GM12878 (cell line): ENCODE results near the gene CTSE. TPM values are rescaled to one million over a fixed set of nuclear protein-coding genes. Genes with fewer than 3 reads are reported as not detected.

ENCODE experiments used
- ASH2L ChIP-seq: fragments of 300-600, 200-600 bp; sonication (generic); IDR thresholded peaks from 2 replicates; pipeline ENCODE4 v1.6.1; 2017; ENCODE audit warnings: low read depth, mild to moderate bottlenecking, borderline replicate concordance
- ATF2 ChIP-seq: IDR thresholded peaks from 2 replicates; pipeline ENCODE4 v1.6.1; 2012; ENCODE audit warnings: low read length, inconsistent platforms
- ATF7 ChIP-seq: fragments of 450-650 bp; IDR thresholded peaks from 2 replicates; pipeline ENCODE4 v1.6.1; 2016; ENCODE audit warnings: low read depth, mild to moderate bottlenecking
- BHLHE40 ChIP-seq, 2 experiments: fragments of 450-650 bp in 1 of 2; IDR thresholded peaks; 2 replicates each; pipeline ENCODE4 v1.6.1; 2011 to 2017; ENCODE audit warnings: low read depth in 2 of 2, borderline replicate concordance in 1 of 2, improper control_type of control experiment in 1 of 2, low read length in 1 of 2, mild to moderate bottlenecking in 1 of 2
- BMI1 ChIP-seq: fragments of 450-650 bp; IDR thresholded peaks from 2 replicates; pipeline ENCODE4 v1.6.1; 2016; ENCODE audit warnings: mild to moderate bottlenecking, moderate library complexity, borderline replicate concordance
- DPF2 ChIP-seq: fragments of 450-650 bp; IDR thresholded peaks from 2 replicates; pipeline ENCODE4 v1.6.1; 2017; ENCODE audit warnings: mild to moderate bottlenecking
- ETV6 ChIP-seq, 2 experiments: fragments of 450-650 bp in 1 of 2; IDR thresholded peaks in 1 of 2; conservative IDR thresholded peaks in 1 of 2; 2 replicates each; pipeline ENCODE4 v1.6.1; 2014; ENCODE audit warnings: antibody characterized with exemption in 1 of 2, borderline replicate concordance in 1 of 2, low read depth in 1 of 2, mild to moderate bottlenecking in 1 of 2, moderate library complexity in 1 of 2
- FOXM1 ChIP-seq: IDR thresholded peaks from 2 replicates; pipeline ENCODE4 v1.6.1; 2012; ENCODE audit warnings: low read depth, mild to moderate bottlenecking, inconsistent platforms, low read length, moderate library complexity
- GATAD2B ChIP-seq: fragments of 450-650 bp; conservative IDR thresholded peaks from 2 replicates; pipeline ENCODE4 v1.6.1; 2017; ENCODE audit warnings: low read depth, mild to moderate bottlenecking, moderate library complexity
- HDGF ChIP-seq: fragments of 450-650 bp; IDR thresholded peaks from 2 replicates; pipeline ENCODE4 v1.6.1; 2016; ENCODE audit warnings: antibody characterized with exemption
- IKZF2 ChIP-seq, 2 experiments: fragments of 450-650 bp; IDR thresholded peaks; 2 replicates each; pipeline ENCODE4 v1.6.1; 2017; ENCODE audit warnings: mild to moderate bottlenecking in 2 of 2, moderate library complexity in 2 of 2
- IRF3 ChIP-seq: fragments of 450-650 bp; IDR thresholded peaks from 2 replicates; pipeline ENCODE4 v1.6.1; 2014; ENCODE audit warnings: mild to moderate bottlenecking
- MLLT1 ChIP-seq: fragments of 450-650 bp; IDR thresholded peaks from 2 replicates; pipeline ENCODE4 v1.6.1; 2016; ENCODE audit warnings: mild to moderate bottlenecking
- PAX5 ChIP-seq: IDR thresholded peaks from 2 replicates; pipeline ENCODE4 v1.6.1; 2011; ENCODE audit warnings: low read depth, low read length, borderline replicate concordance
- PKNOX1 ChIP-seq: fragments of 450-650 bp; IDR thresholded peaks from 2 replicates; pipeline ENCODE4 v1.6.1; 2016; ENCODE audit warnings: mild to moderate bottlenecking
- POLR2A ChIP-seq: IDR thresholded peaks from 2 replicates; pipeline ENCODE4 v1.6.1; 2011; ENCODE audit warnings: low read depth, mild to moderate bottlenecking, low read length
- RUNX3 ChIP-seq: IDR thresholded peaks from 2 replicates; pipeline ENCODE4 v1.6.1; 2012; ENCODE audit warnings: low read length, inconsistent platforms
- SMARCA5 ChIP-seq: fragments of 450-650 bp; IDR thresholded peaks from 2 replicates; pipeline ENCODE4 v1.6.1; 2017; ENCODE audit warnings: mild to moderate bottlenecking
- YY1 ChIP-seq: IDR thresholded peaks from 2 replicates; pipeline ENCODE4 v1.6.1; 2011; ENCODE audit warnings: low read depth, mild to moderate bottlenecking, low read length
- ZNF207 ChIP-seq: fragments of 450-650 bp; IDR thresholded peaks from 2 replicates; pipeline ENCODE4 v1.6.1; 2014; ENCODE audit warnings: antibody characterized with exemption, mild to moderate bottlenecking, borderline replicate concordance
- polyA plus RNA-seq, 11 experiments: library from polyadenylated mRNA; depleted of rRNA in 4 of 11; unstranded in 6 of 11; stranded (reverse) in 5 of 11; fragments of >200 nt; fragmentation: Nextera tagmentation in 4 of 11; fragmentation: Illumina TruSeq in 1 of 11; extraction: Ambion mirVana in 4 of 11; extraction: Trizol in 1 of 11; gene quantifications; 1 replicate in 1 of 11; 2 replicates in 10 of 11; pipeline versions ENCODE4 v1.2.1 to v1.2.3, GENCODE V29; 2011 to 2016; ENCODE audit warnings: inconsistent platforms in 2 of 11, missing spikeins in 2 of 11, low read depth in 1 of 11
- total RNA-seq, 4 experiments: library from RNA; depleted of rRNA in 3 of 4; stranded (reverse); fragments of >200 nt in 3 of 4; fragmentation: Illumina TruSeq in 1 of 4; extraction: Trizol in 1 of 4; gene quantifications; 2 replicates each; pipeline versions ENCODE4 v1.2.1 to v1.2.3, GENCODE V29; 2013 to 2021

The CTSE gene
- total and polyA plus RNA-seq, 10 of the 15 experiments (the other 5 are each of a cell fraction or from before 2014, with no cell fraction given) = 0.26 TPM; not detected in 9

- TF ChIP-seq ETV6 (conservative IDR thresholded peaks at IDR 0.05 in 1 of 2, IDR thresholded peaks at IDR 0.05 in 1 of 2; ENCODE audit: borderline replicate concordance in 1 of 2, low read depth in 1 of 2) (peak in 1 of 2 experiments; percentile 51; a peak in 2 of 4 replicates), BHLHE40 (IDR thresholded peaks at IDR 0.05; ENCODE audit: borderline replicate concordance in 1 of 2, low read depth in 2 of 2, low read length in 1 of 2) (peak in 1 of 2 experiments; percentile 27; a peak in 1 of 4 replicates), PAX5 (peak; percentile 69; the same call in 1 of the 2 replicates), ATF2 (peak; percentile 45; the same call in 1 of the 2 replicates), SMARCA5 (peak; percentile 59), POLR2A (peak; percentile 24; the same call in 1 of the 2 replicates), GATAD2B (peak; percentile 38; the same call in 1 of the 2 replicates), RUNX3 (peak; percentile 76), IKZF2 (IDR thresholded peaks at IDR 0.05) (peak; percentile 87 to 91), FOXM1 (0 out of 2 replicates have a peak, but pooled peaks have one; percentile 7), ZNF207 (peak; percentile 83), BMI1 (peak; percentile 4; the same call in 1 of the 2 replicates), ASH2L (0 out of 2 replicates have a peak, but pooled peaks have one; percentile 32), YY1 (0 out of 2 replicates have a peak, but pooled peaks have one; percentile 9), HDGF (peak; percentile 99), PKNOX1 (peak; percentile 72), DPF2 (peak; percentile 88), IRF3 (peak; percentile 9; the same call in 1 of the 2 replicates), MLLT1 (peak; percentile 96), ATF7 (peak; percentile 63)
Observed at GRCh38 chr1:206052919-206053610, 29.4 kb upstream of the CTSE start, which contains the start of gene RHEX (continued).
